Tongue (tissue), 2 donors: ENCODE results near the gene AKR1C2. TPM values are rescaled to one million over a fixed set of nuclear protein-coding genes. Genes with fewer than 3 reads are reported as not detected.
"Not testable (repeated sequence)": the region's sequence is repeated elsewhere in the genome, so short reads cannot be mapped to it uniquely, and the experiment has no call there.

Experiments used
- DNase-seq: peaks from one replicate; pipeline ENCODE4 v3.0.0-alpha.2; 2015
- total RNA-seq: library from RNA; depleted of rRNA; stranded (reverse); fragments of >200 nt; gene quantifications from one replicate; pipeline ENCODE4 v1.2.3, GENCODE V29; 2014

Gene AKR1C2
- total RNA-seq, 1 donor from 2014 or later, result 2.8 TPM

DNA sequence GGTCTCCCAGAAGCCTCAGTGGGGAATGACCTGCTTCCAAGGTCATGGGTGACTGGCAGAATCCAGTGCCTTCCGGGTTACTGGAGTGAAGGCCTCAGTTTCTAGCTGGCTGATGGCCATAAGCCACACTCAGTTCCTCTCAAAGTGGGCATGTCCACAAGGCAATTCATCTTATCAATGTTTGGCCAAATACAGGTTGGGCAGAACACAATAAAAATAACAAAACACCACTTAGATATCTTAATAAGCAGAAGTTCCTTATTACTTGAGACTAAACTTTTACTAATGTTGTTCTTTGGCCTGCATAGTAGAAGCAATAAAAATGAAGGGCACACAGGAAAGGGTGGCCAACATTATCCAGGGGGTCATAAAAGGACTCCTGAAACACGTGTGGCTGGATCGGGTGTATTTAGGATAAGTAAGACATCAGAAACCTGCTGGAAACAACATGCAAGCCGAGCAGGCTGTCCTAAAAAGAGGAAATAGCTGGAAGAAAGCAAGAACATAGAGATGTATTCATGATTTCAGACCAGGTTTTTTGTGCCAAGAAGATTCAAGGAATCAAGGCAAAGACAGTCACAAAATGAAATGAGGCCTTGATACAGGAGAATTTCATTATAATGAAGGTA is 19.6 kb upstream of the AKR1C2 start:
- no peak for DNase-seq

DNA sequence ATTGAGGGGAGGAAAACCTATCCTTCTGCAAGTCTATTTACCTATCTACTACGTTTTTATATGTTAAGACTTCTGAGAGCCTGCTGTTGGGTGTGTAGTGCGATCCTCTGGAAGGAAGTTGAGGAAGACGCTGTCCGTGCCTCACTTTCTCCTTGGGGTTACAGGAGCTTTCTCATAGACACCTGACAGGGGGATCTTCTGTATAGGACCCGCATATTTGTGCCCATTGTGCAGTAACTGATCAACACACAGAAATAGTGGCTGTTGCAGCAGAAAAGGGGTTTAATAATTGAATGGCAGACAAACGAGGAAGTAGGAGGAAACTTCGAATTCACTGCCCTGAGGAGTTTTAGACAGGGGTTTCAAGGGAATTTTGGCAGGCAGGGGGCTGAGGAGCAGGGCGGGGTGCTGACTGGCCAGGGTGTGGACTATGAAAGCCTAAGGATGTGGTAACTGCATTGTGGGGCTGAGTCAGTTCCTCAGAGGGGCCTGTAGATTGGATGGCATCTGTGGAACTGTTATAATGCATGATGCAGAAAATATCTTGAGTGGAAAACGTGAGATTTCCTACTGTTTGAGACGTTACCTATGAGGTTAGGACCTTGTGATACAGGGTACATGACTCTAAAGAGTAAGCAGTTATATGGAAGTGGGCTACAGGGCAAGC is 18.1 kb upstream of the AKR1C2 start:
- DNase-seq, result not testable (repeated sequence)

GRCh38 chr10:5019770-5020612 is 16.3 kb upstream of the AKR1C2 start:
- DNase-seq, result peak; percentile 33

GRCh38 chr10:5018671-5019277 is 15.1 kb upstream of the AKR1C2 start:
- DNase-seq, result peak; percentile 51

- DNase-seq, result peak; percentile 67
Observed at GRCh38 chr10:5018134-5018533, 14.5 kb upstream of the AKR1C2 start.

- no peak for DNase-seq
Observed at GRCh38 chr10:5014936-5015335, 11.3 kb upstream of the AKR1C2 start.

GRCh38 chr10:5014200-5014910 is 10.7 kb upstream of the AKR1C2 start:
- not testable (repeated sequence) for DNase-seq

DNA sequence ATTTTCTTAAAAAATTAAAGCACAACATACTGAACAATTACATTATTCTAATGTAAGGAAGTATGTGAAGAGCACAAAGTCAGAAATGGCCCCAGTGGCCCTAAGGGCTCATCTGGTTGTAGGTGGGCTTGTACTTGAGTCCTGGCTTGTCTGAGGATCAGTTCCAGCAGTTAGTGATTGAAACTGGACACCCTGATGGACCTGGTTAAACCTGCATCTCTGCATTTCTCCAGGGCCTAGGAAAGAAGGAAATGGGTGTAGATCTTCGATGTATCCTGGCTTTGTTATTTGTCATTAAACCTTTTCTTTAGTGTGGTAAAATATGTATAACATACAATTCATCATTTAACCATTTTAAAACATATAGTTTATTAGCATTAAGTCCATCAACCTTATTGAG is 9.7 kb upstream of the AKR1C2 start:
- DNase-seq, result no peak

GRCh38 chr10:5012595-5012994 is 8.9 kb upstream of the AKR1C2 start:
- DNase-seq, result no peak

DNA sequence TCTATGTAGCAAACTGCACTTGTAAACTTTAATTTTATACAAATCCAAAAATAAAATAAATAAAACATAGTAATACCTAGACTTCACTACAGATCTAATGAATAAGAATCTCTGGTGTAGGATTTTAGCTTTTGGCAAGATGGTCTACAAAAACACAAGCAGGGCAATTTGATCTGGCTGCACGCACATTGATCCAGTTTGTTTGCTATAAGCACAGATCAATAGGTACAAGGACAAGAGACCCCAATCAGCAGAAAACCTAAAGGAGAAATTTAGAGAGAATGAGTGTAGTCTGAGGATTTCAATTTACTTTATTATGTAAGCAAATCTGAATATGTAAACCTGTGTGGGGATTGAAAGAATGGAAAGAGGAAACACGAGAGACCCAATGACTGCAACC is 7.7 kb upstream of the AKR1C2 start:
- DNase-seq, result not testable (repeated sequence)

GRCh38 chr10:5010043-5010442 is 6.4 kb upstream of the AKR1C2 start:
- DNase-seq, result not testable (repeated sequence)

DNA sequence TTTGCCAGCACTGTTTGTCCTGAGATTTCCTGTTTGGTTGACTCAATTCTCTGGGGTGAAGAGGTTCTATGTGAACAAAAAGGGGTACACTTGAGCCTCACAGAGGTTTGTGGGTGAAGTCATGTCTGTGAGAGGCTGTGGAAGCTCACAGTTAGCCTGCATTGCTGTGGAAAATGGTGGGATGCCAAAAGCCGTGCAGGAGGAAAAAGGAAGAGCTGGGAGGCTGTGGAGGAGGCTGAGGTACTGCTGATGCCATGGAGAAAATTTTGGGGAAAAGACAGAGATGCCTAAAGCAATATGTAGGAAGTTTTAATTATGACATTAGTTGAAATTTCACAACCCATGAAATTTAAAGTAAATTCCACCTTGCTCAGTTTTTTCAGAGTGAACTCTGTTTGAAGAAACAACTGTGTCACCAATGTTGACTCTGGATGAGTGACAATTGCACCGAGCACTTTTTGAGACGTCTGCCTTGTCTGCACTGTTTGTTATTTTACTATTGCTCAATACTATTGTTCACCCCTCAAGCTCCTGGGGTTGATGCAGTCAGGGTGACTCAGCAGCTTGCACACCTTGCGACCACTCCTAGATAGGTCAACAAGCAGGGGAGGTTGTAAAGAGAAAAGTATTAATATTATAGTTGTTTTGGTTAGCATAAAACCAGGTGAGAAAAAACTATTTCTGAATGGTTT is 5.3 kb upstream of the AKR1C2 start:
- DNase-seq, result not testable (repeated sequence)

- DNase-seq, result not testable (repeated sequence)
Observed at GRCh38 chr10:5004501-5004900, 844 bp upstream of the AKR1C2 start.

DNA sequence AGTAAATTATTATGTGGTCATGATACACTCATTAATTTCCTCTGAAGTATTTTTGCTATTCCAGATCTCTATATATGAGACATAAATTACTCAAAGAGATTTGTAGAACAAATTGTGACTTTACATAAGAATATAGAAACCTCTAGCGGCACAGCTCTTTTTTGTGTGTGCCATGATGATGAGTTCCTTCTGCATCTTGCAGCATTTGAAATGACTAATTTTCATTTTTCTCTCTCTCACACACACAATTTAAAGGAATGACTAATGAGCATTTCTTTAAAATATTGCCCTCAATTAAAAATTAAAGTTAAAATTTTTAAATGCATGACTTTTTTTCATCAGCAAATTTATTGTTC is 351 bp upstream of the AKR1C2 start:
- not testable (repeated sequence) for DNase-seq

DNA sequence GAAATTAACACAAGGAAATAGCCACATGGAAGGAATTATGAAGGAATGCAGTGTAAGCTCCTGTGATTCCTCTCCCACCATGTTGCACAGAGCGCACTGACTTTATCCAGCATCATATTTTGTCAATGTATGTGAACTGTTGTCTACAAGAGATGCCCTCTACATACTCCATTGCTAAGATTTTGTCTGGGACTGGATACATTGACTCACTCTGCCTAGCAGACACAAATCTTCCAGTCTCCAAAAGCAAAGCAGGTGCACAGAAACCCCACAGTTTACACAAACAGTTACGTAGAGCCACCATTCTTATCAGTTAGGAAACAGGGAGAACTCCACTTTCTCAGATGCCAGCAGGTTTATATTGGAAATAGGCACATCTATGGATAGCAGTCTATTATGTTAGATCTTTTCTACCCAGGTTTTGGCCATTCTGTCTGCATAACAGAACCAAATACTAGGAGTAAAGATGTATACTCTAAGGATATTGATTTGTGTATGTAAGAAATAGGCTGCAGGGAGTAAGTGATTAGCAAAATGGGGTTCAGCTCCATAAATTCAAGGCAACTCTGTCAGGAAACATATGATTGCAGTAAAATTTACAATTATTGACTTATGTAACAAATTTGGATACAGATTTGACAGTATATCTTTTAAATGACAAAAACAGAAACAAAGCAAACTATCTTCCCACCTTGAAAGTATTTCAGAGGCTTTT is 1.5 kb downstream of the AKR1C2 start:
- no peak for DNase-seq

DNA sequence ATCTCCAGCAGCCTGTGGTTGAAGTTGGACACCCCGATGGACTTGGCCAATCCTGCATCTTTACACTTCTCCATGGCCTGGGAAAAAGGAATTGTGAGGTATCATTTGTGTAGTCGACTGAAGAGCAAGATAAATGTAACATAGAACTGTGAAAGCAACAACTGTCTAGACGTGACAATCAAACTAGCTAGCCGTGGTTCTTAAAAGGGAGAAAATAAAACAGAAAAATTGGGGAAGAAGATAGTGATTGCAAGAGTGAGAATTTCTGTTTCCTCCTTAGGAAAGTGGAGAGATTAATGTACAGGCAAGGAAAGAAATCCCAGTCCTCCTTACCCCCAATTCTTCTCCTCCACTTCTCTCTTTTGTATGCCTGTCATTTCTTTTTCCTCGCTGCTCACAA is 5.0 kb downstream of the AKR1C2 start:
- DNase-seq, result no peak

GRCh38 chr10:4994260-4994659 is 9.4 kb downstream of the AKR1C2 start:
- DNase-seq, result not testable (repeated sequence)

- DNase-seq, result not testable (repeated sequence)
Observed at GRCh38 chr10:4992564-4992963, 11.1 kb downstream of the AKR1C2 start.

- DNase-seq, result not testable (repeated sequence)
Observed at GRCh38 chr10:4991463-4991862, 12.2 kb downstream of the AKR1C2 start.

DNA sequence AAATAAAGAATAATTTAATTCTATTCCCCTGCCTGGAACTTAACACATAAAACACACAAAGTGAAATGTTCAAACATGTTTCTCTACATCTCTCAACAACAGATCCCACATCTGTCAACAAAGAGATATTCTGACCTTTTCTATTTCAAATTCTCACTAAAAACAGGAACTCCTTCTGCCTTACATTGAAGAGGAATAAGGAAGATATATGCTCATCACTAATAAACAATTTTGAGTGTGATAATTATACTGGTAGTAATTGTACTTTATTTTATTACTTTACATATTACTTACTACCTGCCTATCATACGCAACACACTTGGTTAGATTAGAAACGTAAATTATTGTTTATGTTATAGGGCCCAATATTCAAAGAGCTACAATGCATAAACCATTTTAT is 13.4 kb downstream of the AKR1C2 start:
- DNase-seq, result no peak
